HG03095 (cell line): Measurements from ENCODE around the gene NRM.
A peak's percentile ranks its signal among the peaks of the same experiment; 100 is the strongest.
"Not testable (repeated sequence)": the region's sequence is repeated elsewhere in the genome, so short reads cannot be mapped to it uniquely, and the experiment has no call there.

ENCODE experiments used
- ATAC-seq: cut with Tn5 transposase; IDR thresholded peaks from one replicate; pipeline ENCODE4 v1.9.1; 2021; ENCODE audit warnings: moderate library complexity; ENCODE audit not compliant: unreplicated experiment

NRM gene

DNA sequence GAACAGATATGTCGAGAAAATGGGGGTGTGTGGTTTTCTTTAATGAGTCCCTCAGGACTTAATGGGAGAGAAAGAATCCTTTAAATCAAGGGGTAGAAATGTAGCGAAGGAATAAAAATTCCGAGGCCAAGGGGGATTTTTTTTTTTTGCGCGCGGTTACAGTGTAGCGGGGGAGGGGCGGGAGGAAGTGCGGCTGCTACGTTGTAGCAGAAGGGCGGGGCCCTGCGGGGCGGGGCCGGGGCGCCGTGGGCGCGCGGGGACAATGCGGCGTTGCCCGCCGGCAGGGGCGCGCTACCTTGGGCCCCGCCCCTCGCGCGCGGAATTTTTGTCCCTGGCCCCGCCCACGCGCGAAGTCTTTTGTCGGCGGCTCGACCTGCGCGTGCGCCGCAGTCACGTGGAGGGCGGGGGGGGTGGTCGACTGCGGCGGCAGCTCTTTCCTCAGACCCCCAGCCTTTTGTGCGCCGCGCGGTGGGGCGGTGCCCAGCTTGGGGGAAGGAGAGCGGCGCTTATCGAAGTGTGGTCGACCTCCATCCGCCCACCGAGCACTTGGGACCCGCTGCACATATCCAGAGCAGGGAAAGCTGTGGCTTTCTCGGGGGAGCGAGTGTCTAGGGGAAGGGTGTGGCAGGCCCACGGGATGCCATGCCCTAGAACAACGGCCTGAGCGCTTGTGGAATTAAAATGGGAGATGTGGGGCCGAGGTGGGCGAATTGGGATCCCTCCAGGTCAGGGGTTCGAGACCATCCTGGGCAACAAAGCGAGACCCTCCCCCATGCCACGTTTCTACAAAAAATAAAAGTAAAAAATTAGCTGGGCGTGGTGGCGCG, 30.6 kb upstream of the NRM start:
- ATAC-seq = no peak

- ATAC-seq = no peak
Measured at GRCh38 chr6:30720738-30721197, 30.0 kb upstream of the NRM start.

DNA sequence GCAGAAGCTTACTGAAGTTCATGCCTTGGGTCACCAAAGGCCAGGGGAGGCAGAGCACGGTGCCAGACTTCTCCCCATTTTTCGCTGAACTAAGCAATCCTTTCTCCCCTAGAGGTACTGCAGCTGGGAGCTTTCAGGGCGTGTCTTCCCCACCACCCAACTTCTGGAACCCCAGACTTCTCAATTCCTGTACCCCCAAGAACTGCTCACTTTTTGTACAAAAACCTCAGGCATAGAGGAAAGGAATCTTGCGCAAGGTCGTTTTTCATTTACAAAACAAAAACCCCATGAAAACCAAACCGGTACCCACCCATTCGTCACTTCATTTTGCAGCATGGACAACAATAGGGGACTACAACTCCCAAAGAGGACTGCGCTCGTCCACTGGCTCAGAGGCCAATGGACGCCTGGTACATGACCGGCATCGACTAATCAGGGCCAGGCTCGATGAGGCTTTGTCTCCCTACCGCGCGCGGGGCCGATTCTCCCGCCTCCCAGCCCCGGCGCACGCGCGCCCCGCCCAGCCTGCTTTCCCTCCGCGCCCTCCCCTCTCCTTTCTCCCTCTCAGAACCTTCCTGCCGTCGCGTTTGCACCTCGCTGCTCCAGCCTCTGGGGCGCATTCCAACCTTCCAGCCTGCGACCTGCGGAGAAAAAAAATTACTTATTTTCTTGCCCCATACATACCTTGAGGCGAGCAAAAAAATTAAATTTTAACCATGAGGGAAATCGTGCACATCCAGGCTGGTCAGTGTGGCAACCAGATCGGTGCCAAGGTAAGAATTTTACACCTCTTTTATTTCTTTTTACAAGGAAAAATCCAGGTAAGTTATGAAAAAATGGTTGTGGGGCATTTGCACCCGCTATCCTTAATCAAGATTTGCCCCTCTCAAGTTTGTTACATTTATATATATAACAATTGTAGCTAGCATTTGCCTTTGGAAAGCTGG, 29.3 kb upstream of the NRM start, which contains the start of gene TUBB:
Gene TUBB, plus strand, starts transcription at position 562 of the 947 bp plus-strand sequence. Its CDS starts 155 bp downstream, at position 717.
- ATAC-seq = peak; percentile 40

DNA sequence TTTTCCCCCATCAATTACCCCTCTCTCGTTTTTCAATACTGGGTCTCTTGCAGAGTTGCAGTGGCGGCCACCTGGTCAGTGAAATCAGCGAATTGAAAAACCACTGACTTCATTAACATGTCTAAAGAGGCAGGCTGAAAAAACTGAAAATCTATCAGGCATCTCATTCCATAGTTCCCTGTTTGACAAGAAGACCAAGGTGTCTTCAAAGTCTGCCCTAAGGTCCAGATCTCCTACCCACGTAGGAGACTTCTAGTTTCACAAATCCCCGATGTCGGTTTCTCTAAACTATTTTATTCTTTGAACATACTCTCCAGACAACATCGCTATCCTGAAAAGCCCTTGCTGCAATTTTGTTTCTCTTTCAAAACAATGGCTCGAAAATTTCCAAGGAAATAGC, 28.6 kb upstream of the NRM start:
- no peak for ATAC-seq

GRCh38 chr6:30717845-30718720, 27.3 kb upstream of the NRM start:
- not testable (repeated sequence) for ATAC-seq

DNA sequence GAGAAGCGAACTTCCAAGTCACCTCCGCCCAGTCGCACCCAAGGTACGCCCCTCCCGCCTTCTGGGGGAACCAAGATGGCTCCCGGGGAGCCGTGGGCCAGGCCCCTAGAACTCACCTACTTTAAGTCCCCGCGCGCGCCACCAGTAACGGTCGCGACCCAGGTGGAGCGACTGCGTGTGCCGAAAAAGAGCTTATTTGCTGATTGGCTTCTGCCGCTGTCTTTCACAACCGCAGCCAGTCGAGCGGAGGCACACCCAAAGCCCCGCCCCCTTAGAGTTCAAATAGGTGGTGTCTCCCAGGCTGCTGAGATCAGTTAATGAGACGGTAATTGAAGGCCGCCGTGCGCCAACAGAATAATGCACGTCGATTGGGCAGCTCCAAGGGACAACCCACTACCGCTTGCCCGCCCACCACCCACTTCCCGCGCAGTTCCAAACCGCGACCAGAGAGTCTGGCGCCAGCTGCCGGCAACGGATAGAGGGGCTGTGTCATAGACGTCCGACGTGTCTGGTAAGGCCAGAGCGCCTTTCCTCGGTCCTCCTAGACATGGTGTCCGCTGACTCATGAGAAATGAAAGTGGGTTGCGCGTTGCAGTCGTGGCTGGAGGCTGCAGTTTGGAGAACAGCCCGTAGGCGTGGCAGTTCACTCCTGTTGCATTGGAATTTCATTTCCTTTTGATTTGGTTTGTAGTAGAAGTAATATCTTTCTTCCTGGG, 26.5 kb upstream of the NRM start, which contains the start of gene MDC1:
Gene MDC1, minus strand, starts transcription at position 153 of the 716 bp plus-strand sequence. CDS start 2,106 bp downstream, outside the sequence.
- peak; percentile 67 for ATAC-seq

DNA sequence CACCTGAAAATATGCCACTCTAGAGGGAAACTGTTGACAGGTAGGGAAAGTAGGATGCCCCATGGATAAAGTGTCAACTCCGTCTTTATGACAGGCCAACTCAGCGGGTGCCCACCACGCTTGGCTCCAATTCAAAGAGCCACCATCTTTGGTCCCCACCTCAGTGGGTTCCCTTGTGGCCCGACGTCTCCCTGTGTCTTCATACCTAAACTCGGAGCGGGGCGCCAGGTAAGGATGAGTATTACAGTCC, 26.0 kb upstream of the NRM start:
- ATAC-seq = no peak

DNA sequence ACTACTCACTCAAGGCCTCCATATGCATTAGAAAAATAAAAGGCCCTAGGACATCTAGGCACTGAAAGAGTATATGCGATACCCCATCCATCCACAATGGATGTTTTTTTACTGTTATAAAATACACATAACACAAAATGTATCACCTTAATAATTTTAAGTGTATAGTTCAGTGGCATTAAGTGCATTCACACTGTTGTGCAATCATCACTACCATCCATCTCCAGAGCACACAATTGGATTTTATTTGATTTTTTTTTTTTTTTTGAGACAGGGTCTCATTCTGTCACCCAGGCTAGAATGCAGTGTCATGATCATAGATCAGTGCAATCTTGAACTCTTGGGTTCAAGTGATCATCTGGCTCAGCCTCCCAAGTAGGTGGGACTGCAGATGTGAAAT, 23.5 kb upstream of the NRM start:
- no peak for ATAC-seq

GRCh38 chr6:30712441-30712945, 21.7 kb upstream of the NRM start:
- ATAC-seq = no peak

GRCh38 chr6:30711758-30712380, 21.1 kb upstream of the NRM start:
- ATAC-seq = no peak

GRCh38 chr6:30709101-30709868, 18.5 kb upstream of the NRM start:
- ATAC-seq = no peak

DNA sequence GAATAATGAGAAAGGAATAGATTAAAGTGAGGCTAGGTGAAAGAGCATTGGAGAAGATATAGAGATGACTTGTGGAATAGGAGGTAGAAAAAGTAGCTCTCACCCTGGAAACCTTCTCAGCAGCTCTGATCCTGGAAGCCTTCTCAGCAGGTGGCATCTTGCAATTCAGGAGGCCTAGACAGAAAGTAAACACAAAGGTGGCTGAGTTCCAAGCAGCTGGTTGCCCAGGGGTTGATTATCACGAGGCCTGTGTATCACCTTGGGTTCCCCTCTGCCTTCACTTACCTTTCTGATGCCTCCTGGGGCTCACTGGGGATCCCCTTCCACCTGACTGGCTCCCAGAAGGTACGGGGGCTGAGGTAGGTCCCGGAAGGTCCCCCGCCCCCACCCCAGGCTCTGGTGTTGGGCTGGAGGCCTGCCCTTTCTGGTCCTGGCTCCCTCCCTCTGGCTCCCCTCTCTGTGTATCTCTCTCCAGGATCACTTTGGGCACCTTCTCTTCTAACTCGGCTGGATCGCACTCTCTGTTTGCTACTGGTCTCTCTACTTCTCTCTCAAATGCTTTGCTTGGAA, 16.6 kb upstream of the NRM start:
- no peak for ATAC-seq

- no peak for ATAC-seq
Measured at GRCh38 chr6:30705620-30706019, 14.8 kb upstream of the NRM start.

DNA sequence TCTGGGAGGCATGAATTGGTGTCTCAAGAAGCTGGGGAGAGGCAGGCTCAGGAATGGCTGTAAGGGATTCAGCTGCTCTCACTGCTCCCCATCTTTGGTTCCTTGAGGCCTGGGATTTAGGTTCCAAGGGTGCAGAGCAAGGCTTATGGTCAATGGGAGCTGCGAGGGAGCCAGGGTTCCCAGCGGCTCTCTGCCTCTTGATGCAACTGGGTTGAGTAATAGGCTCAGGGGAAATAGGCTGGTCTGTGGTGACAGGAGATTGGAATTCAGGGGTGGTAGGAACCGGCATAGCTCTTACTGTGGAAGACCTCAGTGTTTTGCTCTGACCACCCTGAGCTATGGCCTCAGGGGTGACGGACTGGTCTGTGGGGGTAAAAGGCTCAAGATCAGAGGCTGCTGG, 13.0 kb upstream of the NRM start:
- no peak for ATAC-seq

DNA sequence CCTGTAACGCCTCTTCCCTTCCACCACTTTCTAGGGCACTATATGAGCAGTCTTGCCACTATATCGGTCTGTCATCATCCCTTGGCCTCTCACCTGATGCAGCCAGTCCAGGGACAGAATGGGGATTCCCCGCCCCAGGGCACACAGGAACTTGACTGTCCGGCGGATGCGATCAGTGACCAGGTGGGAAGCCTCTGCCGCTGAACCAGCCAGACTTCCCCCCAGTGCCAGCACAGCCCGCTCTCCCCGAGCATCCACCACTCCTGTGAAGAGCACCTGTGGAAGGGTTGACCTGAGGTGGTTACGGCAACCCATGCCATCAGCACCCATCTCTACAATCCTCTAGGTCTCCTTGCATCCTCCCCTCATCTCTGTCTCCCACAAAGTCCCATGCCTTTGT, 12.2 kb upstream of the NRM start:
- ATAC-seq = no peak

GRCh38 chr6:30700340-30700739, 9.6 kb upstream of the NRM start:
- no peak for ATAC-seq

GRCh38 chr6:30696432-30696831, 5.6 kb upstream of the NRM start:
- ATAC-seq = no peak

GRCh38 chr6:30691208-30691847, 544 bp upstream of the NRM start:
- no peak for ATAC-seq
